SK-N-SH (cell line): Measurements from ENCODE around the gene TMEM165. TPM values are rescaled to one million over a fixed set of nuclear protein-coding genes. Genes with fewer than 3 reads are reported as not detected.
A peak's percentile ranks its signal among the peaks of the same experiment; 100 is the strongest.

ENCODE experiments used
- CTCF ChIA-PET: fragments of 300-600, 350-600 bp; formaldehyde crosslinking; extraction: SDS; loops from one replicate; lab custom pipeline; 2021; lab: Yijun Ruan, JAX
- POLR2A ChIA-PET: fragments of 350-600 bp; sonication (Branson Sonifier 250); formaldehyde crosslinking; extraction: SDS; loops from one replicate; lab custom pipeline; 2020; ENCODE audit warnings: antibody characterized with exemption, inconsistent platforms; lab: Yijun Ruan, JAX
- DNase-seq: peaks from one replicate; pipeline ENCODE4 v3.0.0; 2012
- H2AFZ ChIP-seq: fragments of 200-600 bp; sonication (generic); 2 replicates; pipeline ENCODE4 v1.8.1; 2016; ENCODE audit warnings: antibody characterized with exemption, mild to moderate bottlenecking, low read depth
- H3F3A ChIP-seq: fragments of 200-600 bp; sonication (generic); replicated peaks from 2 replicates; pipeline ENCODE3; 2016; ENCODE audit warnings: antibody characterized with exemption, mild to moderate bottlenecking; ENCODE audit not compliant: insufficient read depth
- H3K27ac ChIP-seq, 2 experiments: fragments of 200-500 bp in 1 of 2; fragments of 200-600 bp in 1 of 2; sonication (Bioruptor generic) in 1 of 2; sonication (generic), shearing (Covaris generic) in 1 of 2; 2 replicates each; pipeline versions ENCODE4 v1.5.1 to v1.6.1; 2014 to 2016; ENCODE audit warnings: low read depth in 2 of 2, inconsistent platforms in 1 of 2, low read length in 1 of 2, mild to moderate bottlenecking in 1 of 2, mixed read lengths in 1 of 2
- H3K27me3 ChIP-seq: fragments of 200-600 bp; sonication (generic), shearing (Covaris generic); 2 replicates; pipeline ENCODE4 v1.6.1; 2016; ENCODE audit warnings: mixed run types; ENCODE audit not compliant: insufficient read depth
- H3K36me3 ChIP-seq, 2 experiments: fragments of 200-500 bp in 1 of 2; fragments of 200-600 bp in 1 of 2; sonication (Bioruptor generic) in 1 of 2; sonication (generic) in 1 of 2; replicated peaks in 1 of 2; 2 replicates each; pipeline versions ENCODE3 to v1.5.1; 2014 to 2016; ENCODE audit warnings: low read length in 1 of 2, mild to moderate bottlenecking in 1 of 2; ENCODE audit not compliant: insufficient read depth in 2 of 2, control insufficient read depth in 1 of 2
- H3K4me1 ChIP-seq, 2 experiments: fragments of 200-500 bp in 1 of 2; fragments of 200-600 bp in 1 of 2; sonication (Bioruptor generic) in 1 of 2; sonication (generic), shearing (Covaris generic) in 1 of 2; 2 replicates each; pipeline versions ENCODE4 v1.5.1 to v1.6.1; 2014 to 2016; ENCODE audit warnings: low read depth in 1 of 2, low read length in 1 of 2, mixed run types in 1 of 2; ENCODE audit not compliant: insufficient read depth in 2 of 2, control insufficient read depth in 1 of 2
- H3K4me2 ChIP-seq: fragments of 200-600 bp; sonication (generic), shearing (Covaris generic); 2 replicates; pipeline ENCODE4 v1.6.1; 2017; ENCODE audit warnings: mixed run types
- H3K4me3 ChIP-seq, 2 experiments: fragments of 200-500 bp in 1 of 2; fragments of 200-600 bp in 1 of 2; sonication (Bioruptor generic) in 1 of 2; sonication (generic), shearing (Covaris generic) in 1 of 2; 2 replicates each; pipeline versions ENCODE4 v1.5.1 to v1.8.1; 2014 to 2016; ENCODE audit warnings: low read depth in 2 of 2, inconsistent platforms in 1 of 2, low read length in 1 of 2, mild to moderate bottlenecking in 1 of 2, mixed read lengths in 1 of 2, moderate library complexity in 1 of 2
- H3K79me2 ChIP-seq: fragments of 200-600 bp; sonication (generic); 2 replicates; pipeline ENCODE4 v1.8.1; 2017; ENCODE audit warnings: mild to moderate bottlenecking; ENCODE audit not compliant: insufficient read depth
- H3K9ac ChIP-seq: fragments of 200-600 bp; sonication (generic); 2 replicates; pipeline ENCODE4 v1.6.1; 2017; ENCODE audit warnings: mixed run types
- H3K9me2 ChIP-seq: fragments of 200-600 bp; sonication (generic); 2 replicates; pipeline ENCODE4 v1.6.1; 2017; ENCODE audit warnings: mixed run types
- H3K9me3 ChIP-seq: fragments of 200-600 bp; sonication (generic); 2 replicates; pipeline ENCODE4 v1.6.1; 2017; ENCODE audit warnings: mixed run types, mild to moderate bottlenecking, moderate library complexity
- H4K20me1 ChIP-seq: fragments of 200-600 bp; sonication (generic); 2 replicates; pipeline ENCODE4 v1.6.1; 2017; ENCODE audit warnings: mild to moderate bottlenecking, mixed run types; ENCODE audit not compliant: insufficient read depth
- ELF1 ChIP-seq: IDR thresholded peaks from 2 replicates; pipeline ENCODE4 v1.4.0; 2012
- EZH2phosphoT487 ChIP-seq: fragments of 200-600 bp; sonication (generic); IDR thresholded peaks from 2 replicates; pipeline ENCODE4 v1.6.1; 2017; ENCODE audit warnings: low read depth, mixed run types, mild to moderate bottlenecking, antibody characterized with exemption, moderate library complexity, borderline replicate concordance
- FOSL2 ChIP-seq: IDR thresholded peaks from 2 replicates; pipeline ENCODE4 v1.4.0; 2012; ENCODE audit warnings: low read depth, mild to moderate bottlenecking, moderate library complexity, borderline replicate concordance
- FOXJ3 ChIP-seq: sonication (generic); formaldehyde crosslinking; IDR thresholded peaks from 2 replicates; pipeline ENCODE4 v1.5.1; 2020; ENCODE audit warnings: mild to moderate bottlenecking, missing genetic modification reagents
- FOXM1 ChIP-seq: IDR thresholded peaks from 2 replicates; pipeline ENCODE4 v1.4.0; 2012; ENCODE audit warnings: low read depth, mild to moderate bottlenecking
- GABPA ChIP-seq: IDR thresholded peaks from 2 replicates; pipeline ENCODE4 v1.4.0; 2012; ENCODE audit warnings: low read depth, mild to moderate bottlenecking
- GATA2 ChIP-seq: sonication (generic); formaldehyde crosslinking; IDR thresholded peaks from 2 replicates; pipeline ENCODE4 v1.5.0; 2020; ENCODE audit warnings: mild to moderate bottlenecking, missing genetic modification reagents
- MEF2A ChIP-seq: IDR thresholded peaks from 2 replicates; pipeline ENCODE4 v1.4.0; 2012; ENCODE audit warnings: low read depth, borderline replicate concordance
- MXI1 ChIP-seq: IDR thresholded peaks from 2 replicates; pipeline ENCODE4 v1.6.1; 2012; ENCODE audit warnings: mild to moderate bottlenecking, low read depth, low read length, improper control_type of control experiment
- POLR2AphosphoS5 ChIP-seq: IDR thresholded peaks from 2 replicates; pipeline ENCODE4 v1.6.1; 2012; ENCODE audit warnings: low read depth, low read length
- RAD21 ChIP-seq: IDR thresholded peaks from 2 replicates; pipeline ENCODE4 v1.6.1; 2012; ENCODE audit warnings: mild to moderate bottlenecking, low read length
- RCOR1 ChIP-seq: fragments of 150-350 bp; IDR thresholded peaks from 2 replicates; pipeline ENCODE4 v1.6.1; 2017; ENCODE audit warnings: antibody characterized with exemption, low read length
- RFX5 ChIP-seq: IDR thresholded peaks from 2 replicates; pipeline ENCODE4 v1.6.1; 2012; ENCODE audit warnings: mild to moderate bottlenecking, improper control_type of control experiment, low read length
- RXRA ChIP-seq: IDR thresholded peaks from 2 replicates; pipeline ENCODE4 v1.4.0; 2012; ENCODE audit warnings: low read depth, mild to moderate bottlenecking, borderline replicate concordance
- SIN3A ChIP-seq: IDR thresholded peaks from 2 replicates; pipeline ENCODE4 v1.6.1; 2012; ENCODE audit warnings: low read depth, mild to moderate bottlenecking, low read length, moderate library complexity, borderline replicate concordance
- SMC3 ChIP-seq: IDR thresholded peaks from 2 replicates; pipeline ENCODE4 v1.6.1; 2012; ENCODE audit warnings: low read depth, low read length, improper control_type of control experiment
- TAF1 ChIP-seq: IDR thresholded peaks from 2 replicates; pipeline ENCODE4 v1.6.1; 2012; ENCODE audit warnings: low read depth, mild to moderate bottlenecking, low read length, moderate library complexity, borderline replicate concordance
- TCF12 ChIP-seq: IDR thresholded peaks from 2 replicates; pipeline ENCODE4 v1.4.0; 2012
- TEAD4 ChIP-seq: IDR thresholded peaks from 2 replicates; pipeline ENCODE4 v1.4.0; 2012; ENCODE audit warnings: mild to moderate bottlenecking, borderline replicate concordance; ENCODE audit not compliant: insufficient read depth
- WGBS: methylation state at CpG from one replicate; pipeline ENCODE4 v1.1.6; 2017; ENCODE audit warnings: low lambda C conversion rate; 5-methylcytosine and 5-hydroxymethylcytosine counted together
- polyA plus RNA-seq, 3 experiments: library from polyadenylated mRNA; depleted of rRNA; stranded (reverse); fragments of >200 nt; gene quantifications; 2 replicates each; pipeline ENCODE4 v1.2.3, GENCODE V29; 2012
- TF ChIP-seq, protein P1 (sequence below): IDR thresholded peaks from 2 replicates; pipeline ENCODE4 v1.6.1; 2012; ENCODE audit warnings: mild to moderate bottlenecking, low read depth, low read length, moderate library complexity
- TF ChIP-seq, protein P2 (sequence below): fragments of 150-350 bp; IDR thresholded peaks from 2 replicates; pipeline ENCODE4 v1.6.1; 2016; ENCODE audit warnings: mild to moderate bottlenecking, low read depth, low read length

TMEM165 gene, protein sequence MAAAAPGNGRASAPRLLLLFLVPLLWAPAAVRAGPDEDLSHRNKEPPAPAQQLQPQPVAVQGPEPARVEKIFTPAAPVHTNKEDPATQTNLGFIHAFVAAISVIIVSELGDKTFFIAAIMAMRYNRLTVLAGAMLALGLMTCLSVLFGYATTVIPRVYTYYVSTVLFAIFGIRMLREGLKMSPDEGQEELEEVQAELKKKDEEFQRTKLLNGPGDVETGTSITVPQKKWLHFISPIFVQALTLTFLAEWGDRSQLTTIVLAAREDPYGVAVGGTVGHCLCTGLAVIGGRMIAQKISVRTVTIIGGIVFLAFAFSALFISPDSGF
- polyA plus RNA-seq (2012; rRNA removed), result 58.6 and 89.2 TPM in 2 replicates
- polyA plus RNA-seq (2012; cell fraction: cytosol; rRNA removed), result 75.8 and 85.3 TPM in 2 replicates
- polyA plus RNA-seq (2012; cell fraction: nucleus; rRNA removed), result 70.8 and 135 TPM in 2 replicates

DNA sequence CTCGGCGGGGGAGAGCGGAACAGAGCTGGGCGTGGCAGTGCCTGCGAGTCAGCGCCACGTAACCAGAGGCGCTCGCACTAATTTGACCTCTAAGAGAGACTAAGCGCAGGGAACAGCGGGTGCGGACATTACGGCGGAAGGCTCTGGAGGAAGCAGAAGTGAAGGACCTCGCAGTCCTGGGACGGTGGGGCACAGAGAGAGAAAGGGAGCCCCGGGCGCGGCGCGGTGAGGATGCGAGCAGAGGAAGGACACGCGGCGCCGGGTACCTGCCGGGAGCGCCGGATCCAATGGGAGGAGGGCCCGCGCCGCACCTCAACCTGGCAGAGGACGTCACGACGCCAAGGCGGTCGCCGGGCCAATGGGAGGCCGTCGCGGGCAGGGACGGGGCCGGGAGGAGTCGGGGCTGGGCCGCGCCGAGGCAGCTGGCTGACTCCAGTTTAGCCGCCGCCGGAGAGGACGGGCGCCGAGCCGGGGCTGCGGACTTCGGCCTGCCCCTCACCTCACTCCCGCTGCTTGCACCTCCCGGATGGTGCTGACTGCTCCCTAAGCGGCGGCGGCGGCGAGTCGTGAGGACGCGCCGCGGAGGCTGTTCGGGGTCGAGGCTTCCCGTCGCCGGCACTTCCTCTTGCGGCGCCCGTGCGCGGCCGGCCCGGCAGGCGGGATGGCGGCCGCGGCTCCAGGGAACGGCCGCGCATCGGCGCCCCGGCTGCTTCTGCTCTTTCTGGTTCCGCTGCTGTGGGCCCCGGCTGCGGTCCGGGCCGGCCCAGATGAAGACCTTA is at the start of gene TMEM165:
TMEM165 (plus strand) TSS at position 429 of the 779 bp plus-strand sequence; CDS start at position 662, 233 bp downstream.
- under 1% methylated on average over 21 of the region's 95 CpGs for WGBS
- peak; percentile 95 for DNase-seq
- H2AFZ ChIP-seq, result peak within 1 kb of the TSS; percentile 90
- H3K4me3 ChIP-seq, result peak within 1 kb of the TSS; percentile 81 to 90
- CTCF ChIA-PET, result interaction anchor here (1.2 to 2.4 kb wide), 5 partner anchors 29 to 159 kb away, joined by 3 to 12 read pairs (median 4); partner anchors contain the start of gene SRD5A3
- peaks cover 47% of the 10 kb centered on the region for H3K79me2 ChIP-seq
- H3K4me2 ChIP-seq, result peak within 1 kb of the TSS; percentile 99
- POLR2A ChIA-PET, result interaction anchor here (0.5 to 2.3 kb wide), 10 partner anchors 8 to 1163 kb away, joined by 3 to 8 read pairs (median 4); partner anchors contain the start of genes CLOCK and SRD5A3
- no peaks in the 10 kb centered on the region for H3K27me3 ChIP-seq
- H4K20me1 ChIP-seq, result peaks cover 36% of the 10 kb centered on the region
- H3K9me3 ChIP-seq, result no peaks in the 10 kb centered on the region
- H3K9me2 ChIP-seq, result no peaks in the 10 kb centered on the region
- H3K36me3 ChIP-seq, result peaks cover 4 to 20% of the 10 kb centered on the region in 2 experiments
- peaks cover 11% of the 10 kb centered on the region for H3F3A ChIP-seq
- peaks cover 0 to 5% of the 10 kb centered on the region in 2 experiments; a peak in 2 of 4 replicates for H3K4me1 ChIP-seq
- no peak for TF ChIP-seq TEAD4
- TF ChIP-seq FOSL2, result no peak
- no peak for TF ChIP-seq TCF12
- TF ChIP-seq MEF2A, result no peak
- peak; percentile 89 for TF ChIP-seq TAF1
- TF ChIP-seq MXI1, result peak; percentile 82
- no peak for TF ChIP-seq FOXJ3 (CRISPR knock-in tag)
- TF ChIP-seq SMC3, result no peak
- TF ChIP-seq RAD21, result no peak
- TF ChIP-seq SIN3A, result peak; percentile 50; the same call in 1 of the 2 replicates
- TF ChIP-seq, protein P1, sequence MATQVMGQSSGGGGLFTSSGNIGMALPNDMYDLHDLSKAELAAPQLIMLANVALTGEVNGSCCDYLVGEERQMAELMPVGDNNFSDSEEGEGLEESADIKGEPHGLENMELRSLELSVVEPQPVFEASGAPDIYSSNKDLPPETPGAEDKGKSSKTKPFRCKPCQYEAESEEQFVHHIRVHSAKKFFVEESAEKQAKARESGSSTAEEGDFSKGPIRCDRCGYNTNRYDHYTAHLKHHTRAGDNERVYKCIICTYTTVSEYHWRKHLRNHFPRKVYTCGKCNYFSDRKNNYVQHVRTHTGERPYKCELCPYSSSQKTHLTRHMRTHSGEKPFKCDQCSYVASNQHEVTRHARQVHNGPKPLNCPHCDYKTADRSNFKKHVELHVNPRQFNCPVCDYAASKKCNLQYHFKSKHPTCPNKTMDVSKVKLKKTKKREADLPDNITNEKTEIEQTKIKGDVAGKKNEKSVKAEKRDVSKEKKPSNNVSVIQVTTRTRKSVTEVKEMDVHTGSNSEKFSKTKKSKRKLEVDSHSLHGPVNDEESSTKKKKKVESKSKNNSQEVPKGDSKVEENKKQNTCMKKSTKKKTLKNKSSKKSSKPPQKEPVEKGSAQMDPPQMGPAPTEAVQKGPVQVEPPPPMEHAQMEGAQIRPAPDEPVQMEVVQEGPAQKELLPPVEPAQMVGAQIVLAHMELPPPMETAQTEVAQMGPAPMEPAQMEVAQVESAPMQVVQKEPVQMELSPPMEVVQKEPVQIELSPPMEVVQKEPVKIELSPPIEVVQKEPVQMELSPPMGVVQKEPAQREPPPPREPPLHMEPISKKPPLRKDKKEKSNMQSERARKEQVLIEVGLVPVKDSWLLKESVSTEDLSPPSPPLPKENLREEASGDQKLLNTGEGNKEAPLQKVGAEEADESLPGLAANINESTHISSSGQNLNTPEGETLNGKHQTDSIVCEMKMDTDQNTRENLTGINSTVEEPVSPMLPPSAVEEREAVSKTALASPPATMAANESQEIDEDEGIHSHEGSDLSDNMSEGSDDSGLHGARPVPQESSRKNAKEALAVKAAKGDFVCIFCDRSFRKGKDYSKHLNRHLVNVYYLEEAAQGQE, result no peak; the same call in 1 of the 2 replicates
- TF ChIP-seq POLR2AphosphoS5, result peak; percentile 88
- TF ChIP-seq RFX5, result peak; percentile 53; the same call in 1 of the 2 replicates
- TF ChIP-seq GATA2 (CRISPR knock-in tag), result no peak
- no peak for TF ChIP-seq RCOR1
- no peak for TF ChIP-seq RXRA
- no peak for TF ChIP-seq ELF1
- TF ChIP-seq, protein P2, sequence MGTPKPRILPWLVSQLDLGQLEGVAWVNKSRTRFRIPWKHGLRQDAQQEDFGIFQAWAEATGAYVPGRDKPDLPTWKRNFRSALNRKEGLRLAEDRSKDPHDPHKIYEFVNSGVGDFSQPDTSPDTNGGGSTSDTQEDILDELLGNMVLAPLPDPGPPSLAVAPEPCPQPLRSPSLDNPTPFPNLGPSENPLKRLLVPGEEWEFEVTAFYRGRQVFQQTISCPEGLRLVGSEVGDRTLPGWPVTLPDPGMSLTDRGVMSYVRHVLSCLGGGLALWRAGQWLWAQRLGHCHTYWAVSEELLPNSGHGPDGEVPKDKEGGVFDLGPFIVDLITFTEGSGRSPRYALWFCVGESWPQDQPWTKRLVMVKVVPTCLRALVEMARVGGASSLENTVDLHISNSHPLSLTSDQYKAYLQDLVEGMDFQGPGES, result no peak
- no peak for TF ChIP-seq FOXM1
- no peak for TF ChIP-seq GABPA
- TF ChIP-seq EZH2phosphoT487, result no peak
- H3K9ac ChIP-seq, result peak within 1 kb of the TSS; percentile 98
- peak within 1 kb of the TSS; percentile 86 to 89 for H3K27ac ChIP-seq
